NCI-H2227 (cell line): Measurements from ENCODE around the gene GSN.

Source experiments
- DNase-seq: peaks from one replicate; lab custom pipeline; 2025; ENCODE audit not compliant: unreplicated experiment; lab: John Stamatoyannopoulos, UW

Gene GSN

GRCh38 chr9:121272401-121272948 is 4.5 kb downstream of the GSN start:
- DNase-seq, result no peak

- no peak for DNase-seq
Measured at GRCh38 chr9:121273064-121273775, 5.3 kb downstream of the GSN start.

GRCh38 chr9:121274851-121275250 is 6.9 kb downstream of the GSN start:
- no peak for DNase-seq

GRCh38 chr9:121275781-121276658 is 8.1 kb downstream of the GSN start:
- no peak for DNase-seq

GRCh38 chr9:121277026-121277425 is 9.1 kb downstream of the GSN start:
- DNase-seq, result no peak

- no peak for DNase-seq
Measured at GRCh38 chr9:121277518-121278295, 9.7 kb downstream of the GSN start.

- peak; percentile 60 for DNase-seq
Measured at GRCh38 chr9:121278477-121279261, 10.7 kb downstream of the GSN start.

GRCh38 chr9:121279776-121280388 is 11.9 kb downstream of the GSN start:
- no peak for DNase-seq

GRCh38 chr9:121280715-121281613 is 13.0 kb downstream of the GSN start:
- no peak for DNase-seq

- DNase-seq, result no peak
Measured at GRCh38 chr9:121281614-121282276, 13.8 kb downstream of the GSN start.

- DNase-seq, result no peak
Measured at GRCh38 chr9:121282277-121283079, 14.5 kb downstream of the GSN start.

GRCh38 chr9:121283080-121283398 is 15.1 kb downstream of the GSN start:
- DNase-seq, result no peak

- DNase-seq, result no peak
Measured at GRCh38 chr9:121283856-121284732, 16.1 kb downstream of the GSN start.

GRCh38 chr9:121284733-121285451 is 16.9 kb downstream of the GSN start:
- DNase-seq, result no peak

GRCh38 chr9:121285835-121286687 is 18.1 kb downstream of the GSN start:
- DNase-seq, result no peak

- DNase-seq, result no peak
Measured at GRCh38 chr9:121286688-121286972, 18.7 kb downstream of the GSN start.
